HG02973 (cell line): Measurements from ENCODE around the gene FLNA.
"Not testable (repeated sequence)": the region's sequence is repeated elsewhere in the genome, so short reads cannot be mapped to it uniquely, and the experiment has no call there.

ENCODE experiments used
- ATAC-seq: cut with Tn5 transposase; IDR thresholded peaks from one replicate; pipeline ENCODE4 v1.9.1; 2021; ENCODE audit warnings: moderate library complexity; ENCODE audit not compliant: unreplicated experiment

Gene FLNA

GRCh38 chrX:154308108-154308946, 66.1 kb downstream of the FLNA start:
- ATAC-seq = no peak

GRCh38 chrX:154307202-154307601, 67.2 kb downstream of the FLNA start:
- ATAC-seq = no peak

GRCh38 chrX:154305541-154306205, 68.8 kb downstream of the FLNA start:
- no peak for ATAC-seq

- no peak for ATAC-seq
Observed at GRCh38 chrX:154304846-154305245, 69.6 kb downstream of the FLNA start.

GRCh38 chrX:154303476-154303875, 71.0 kb downstream of the FLNA start:
- no peak for ATAC-seq

- not testable (repeated sequence) for ATAC-seq
Observed at GRCh38 chrX:154302998-154303397, 71.4 kb downstream of the FLNA start.

GRCh38 chrX:154300816-154301215, 73.6 kb downstream of the FLNA start:
- no peak for ATAC-seq
